OCI-LY1 (cell line): Measurements from ENCODE around the gene RALGPS1.

Experiments used
- H2AFZ ChIP-seq: fragments of 200-600 bp; sonication (generic), shearing (Covaris generic); 2 replicates; pipeline ENCODE4 v1.6.0; 2014; ENCODE audit warnings: antibody characterized with exemption, mild to moderate bottlenecking, low read length
- H3F3A ChIP-seq: fragments of 200-600 bp; sonication (generic), shearing (Covaris generic); 2 replicates; pipeline ENCODE4 v1.6.0; 2014; ENCODE audit warnings: mild to moderate bottlenecking, antibody characterized with exemption, low read length, moderate library complexity; ENCODE audit not compliant: insufficient read depth
- H3K27ac ChIP-seq: fragments of 200-600 bp; sonication (generic); 2 replicates; pipeline ENCODE4 v1.5.1; 2014; ENCODE audit warnings: low read length, mixed run types, mild to moderate bottlenecking, low read depth; ENCODE audit not compliant: poor library complexity, severe bottlenecking
- H3K27me3 ChIP-seq: fragments of 200-600 bp; sonication (generic); 2 replicates; pipeline ENCODE4 v1.6.0; 2014; ENCODE audit warnings: antibody characterized with exemption, mild to moderate bottlenecking, low read length, moderate library complexity; ENCODE audit not compliant: insufficient read depth
- H3K36me3 ChIP-seq: fragments of 200-600 bp; sonication (generic); 2 replicates; pipeline ENCODE4 v1.6.1; 2014; ENCODE audit warnings: mild to moderate bottlenecking, antibody characterized with exemption, low read length, moderate library complexity, mixed read lengths; ENCODE audit not compliant: insufficient read depth
- H3K4me1 ChIP-seq: fragments of 200-600 bp; sonication (generic); 2 replicates; pipeline ENCODE4 v1.5.1; 2014; ENCODE audit warnings: mild to moderate bottlenecking, low read length, moderate library complexity; ENCODE audit not compliant: insufficient read depth, severe bottlenecking
- H3K4me2 ChIP-seq: fragments of 200-600 bp; sonication (generic), shearing (Covaris generic); 2 replicates; pipeline ENCODE4 v1.6.1; 2014; ENCODE audit warnings: low read length
- H3K4me3 ChIP-seq: fragments of 200-600 bp; sonication (generic); 2 replicates; pipeline ENCODE4 v1.5.1; 2014; ENCODE audit warnings: low read length, low read depth, mild to moderate bottlenecking, mixed read lengths; ENCODE audit not compliant: poor library complexity, severe bottlenecking
- H3K79me2 ChIP-seq: fragments of 200-600 bp; shearing (Covaris generic); 2 replicates; pipeline ENCODE4 v1.6.1; 2016; ENCODE audit warnings: mixed run types, low read length, mixed read lengths; ENCODE audit not compliant: insufficient read depth
- H3K9ac ChIP-seq: fragments of 200-600 bp; sonication (generic), shearing (Covaris generic); 2 replicates; pipeline ENCODE4 v1.6.1; 2014; ENCODE audit warnings: mild to moderate bottlenecking, low read length, mixed read lengths
- H3K9me2 ChIP-seq: fragments of 200-600 bp; sonication (generic), shearing (Covaris generic); 2 replicates; pipeline ENCODE4 v1.6.1; 2014; ENCODE audit warnings: low read depth, mild to moderate bottlenecking, low read length, mixed read lengths
- H3K9me3 ChIP-seq: fragments of 200-600 bp; shearing (Covaris generic); 2 replicates; pipeline ENCODE4 v1.6.1; 2014; ENCODE audit warnings: low read length, mixed read lengths
- H4K20me1 ChIP-seq: fragments of 200-600 bp; sonication (generic), shearing (Covaris generic); 2 replicates; pipeline ENCODE4 v1.6.0; 2016; ENCODE audit warnings: mild to moderate bottlenecking, low read length; ENCODE audit not compliant: insufficient read depth
- CTCF ChIP-seq: fragments of 200-600 bp; sonication (generic), shearing (Covaris generic); IDR thresholded peaks from 2 replicates; pipeline ENCODE4 v1.5.1; 2017; ENCODE audit warnings: mild to moderate bottlenecking, antibody characterized with exemption, low read length, moderate library complexity, mixed read lengths
- EZH2 ChIP-seq: fragments of 200-600 bp; sonication (generic), shearing (Covaris generic); IDR thresholded peaks from 2 replicates; pipeline ENCODE4 v1.8.0; 2017; ENCODE audit warnings: borderline replicate concordance, mixed run types, mild to moderate bottlenecking, antibody characterized with exemption, low read length, moderate library complexity, mixed read lengths

RALGPS1 gene

GRCh38 chr9:127132921-127133647 is 218.5 kb downstream of the RALGPS1 start:
- H4K20me1 ChIP-seq = no peaks in the 10 kb centered on the region
- TF ChIP-seq CTCF = no peak
- TF ChIP-seq EZH2 = no peak
- no peaks in the 10 kb centered on the region for H3K9me3 ChIP-seq
- no peak overlapping the region for H3K27ac ChIP-seq
- no peaks in the 10 kb centered on the region for H3K36me3 ChIP-seq
- H3K27me3 ChIP-seq = no peaks in the 10 kb centered on the region
- no peaks in the 10 kb centered on the region for H3K79me2 ChIP-seq
- H3F3A ChIP-seq = no peaks in the 10 kb centered on the region
- H2AFZ ChIP-seq = no peak overlapping the region
- H3K4me3 ChIP-seq = no peak overlapping the region
- no peak overlapping the region for H3K9ac ChIP-seq
- no peak overlapping the region for H3K4me2 ChIP-seq
- no peaks in the 10 kb centered on the region for H3K4me1 ChIP-seq
- H3K9me2 ChIP-seq = no peaks in the 10 kb centered on the region

DNA sequence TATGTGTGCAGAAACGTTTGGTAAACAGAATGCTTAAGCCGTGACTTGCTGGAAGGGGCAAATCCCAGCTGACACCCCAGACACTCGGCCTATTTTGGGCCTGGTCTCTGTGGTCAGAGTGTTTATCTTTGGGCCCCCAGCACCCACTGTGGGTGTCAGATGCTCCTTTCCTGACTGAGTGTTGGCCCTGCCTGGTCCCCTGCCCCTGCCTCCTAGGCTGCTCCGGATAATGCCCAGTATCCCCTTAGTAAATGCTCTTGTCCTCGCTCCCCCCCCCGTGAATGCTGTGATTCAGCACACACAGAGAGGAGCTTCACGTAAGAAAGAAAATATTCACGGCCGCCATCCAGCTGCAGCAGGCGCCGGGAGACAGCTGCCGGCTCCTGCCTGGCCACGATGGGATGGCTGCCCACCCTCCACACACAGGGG is 219.2 kb downstream of the RALGPS1 start:
- H3K27ac ChIP-seq = no peak overlapping the region
- no peaks in the 10 kb centered on the region for H4K20me1 ChIP-seq
- no peaks in the 10 kb centered on the region for H3K27me3 ChIP-seq
- TF ChIP-seq CTCF (no peak), EZH2 (no peak)
- no peaks in the 10 kb centered on the region for H3K4me1 ChIP-seq
- no peak overlapping the region for H3K9ac ChIP-seq
- H3K36me3 ChIP-seq = no peaks in the 10 kb centered on the region
- H3K9me3 ChIP-seq = no peaks in the 10 kb centered on the region
- no peaks in the 10 kb centered on the region for H3K79me2 ChIP-seq
- no peak overlapping the region for H3K4me3 ChIP-seq
- H3K9me2 ChIP-seq = no peaks in the 10 kb centered on the region
- H3F3A ChIP-seq = no peaks in the 10 kb centered on the region
- H3K4me2 ChIP-seq = no peak overlapping the region
- no peak overlapping the region for H2AFZ ChIP-seq

- Histone ChIP-seq H3K4me1 (no peaks in the 10 kb centered on the region), H4K20me1 (no peaks in the 10 kb centered on the region), H3F3A (no peaks in the 10 kb centered on the region), H3K9me2 (no peaks in the 10 kb centered on the region), H3K27me3 (no peaks in the 10 kb centered on the region), H3K9ac (no peak overlapping the region), H3K79me2 (no peaks in the 10 kb centered on the region), H3K36me3 (no peaks in the 10 kb centered on the region), H3K4me3 (no peak overlapping the region), H3K27ac (no peak overlapping the region), H3K4me2 (no peak overlapping the region), H2AFZ (no peak overlapping the region), H3K9me3 (no peaks in the 10 kb centered on the region)
- no peak for TF ChIP-seq EZH2
- no peak for TF ChIP-seq CTCF
These were observed 220.6 kb downstream of the RALGPS1 start for GRCh38 chr9:127135056-127135745.
